Stimulated activated CD4-positive, alpha-beta T cell treated with anti-CD3 and anti-CD28 coated beads, Interleukin-1b, Interleukin-23, amount 100 ng/mL, for 1 hour (primary cell): ENCODE measurements around the gene EVL.

Experiments
- DNase-seq, 2 donors: peaks; one replicate each; pipeline ENCODE4 v3.0.0-alpha.2; 2020; ENCODE audit warnings: low read depth in 2 of 2

The EVL gene

DNA sequence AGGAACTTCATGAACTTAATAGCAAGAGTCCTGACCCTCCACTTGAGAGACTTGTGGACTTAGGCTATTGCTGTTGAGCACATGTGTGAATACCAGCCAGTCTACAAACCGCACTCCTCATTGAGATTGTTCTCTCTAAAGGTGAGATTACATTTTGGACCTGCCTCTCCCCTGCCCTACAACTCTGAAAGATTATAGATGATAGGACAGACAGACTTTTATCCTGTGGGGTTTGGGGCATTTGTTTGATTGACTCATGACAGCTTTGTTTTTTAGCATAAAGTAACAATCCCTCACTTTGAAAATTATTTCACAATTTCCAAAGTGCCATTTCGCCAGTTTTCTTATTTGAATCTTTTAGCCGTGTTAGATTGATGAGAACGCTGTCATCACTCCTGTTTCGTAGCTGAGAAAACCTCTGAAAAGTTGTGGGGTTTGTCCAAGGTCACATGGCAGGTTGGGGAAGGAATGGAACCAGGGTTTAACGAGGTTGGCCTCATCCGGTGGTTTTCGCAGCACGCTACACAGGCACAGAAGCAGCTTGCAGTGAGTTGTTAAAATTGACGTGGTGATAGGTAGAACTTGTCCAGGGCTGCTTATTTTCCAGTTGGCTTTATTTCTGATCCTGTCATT lies 836 bp downstream of the EVL start:
- DNase-seq = peak; percentile 45 to 60

- no peak for DNase-seq
These were observed 1.7 kb downstream of the EVL start for GRCh38 chr14:100066962-100067361.

DNA sequence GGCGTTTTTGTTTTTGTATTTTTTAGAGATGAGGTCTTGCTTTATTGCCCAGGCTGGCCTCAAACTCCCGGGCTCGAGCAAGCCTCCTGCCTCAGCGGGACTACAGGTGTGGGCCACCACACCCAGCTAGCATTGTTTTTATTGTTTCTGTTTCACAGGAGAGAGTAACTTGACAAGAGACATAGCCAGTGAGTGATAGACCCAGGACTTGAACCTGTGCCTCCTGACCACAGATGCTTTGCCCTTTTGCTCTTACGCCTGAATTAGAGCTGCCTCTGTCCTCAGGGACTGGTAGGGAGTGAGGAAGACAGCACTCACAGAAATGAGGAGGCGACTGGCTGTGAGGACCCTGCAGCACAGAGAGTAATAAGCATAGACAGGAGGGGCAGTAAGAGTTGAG lies 2.3 kb downstream of the EVL start:
- no peak for DNase-seq

GRCh38 chr14:100067971-100068959 lies 3.0 kb downstream of the EVL start:
- peak; percentile 65 to 78 for DNase-seq

DNA sequence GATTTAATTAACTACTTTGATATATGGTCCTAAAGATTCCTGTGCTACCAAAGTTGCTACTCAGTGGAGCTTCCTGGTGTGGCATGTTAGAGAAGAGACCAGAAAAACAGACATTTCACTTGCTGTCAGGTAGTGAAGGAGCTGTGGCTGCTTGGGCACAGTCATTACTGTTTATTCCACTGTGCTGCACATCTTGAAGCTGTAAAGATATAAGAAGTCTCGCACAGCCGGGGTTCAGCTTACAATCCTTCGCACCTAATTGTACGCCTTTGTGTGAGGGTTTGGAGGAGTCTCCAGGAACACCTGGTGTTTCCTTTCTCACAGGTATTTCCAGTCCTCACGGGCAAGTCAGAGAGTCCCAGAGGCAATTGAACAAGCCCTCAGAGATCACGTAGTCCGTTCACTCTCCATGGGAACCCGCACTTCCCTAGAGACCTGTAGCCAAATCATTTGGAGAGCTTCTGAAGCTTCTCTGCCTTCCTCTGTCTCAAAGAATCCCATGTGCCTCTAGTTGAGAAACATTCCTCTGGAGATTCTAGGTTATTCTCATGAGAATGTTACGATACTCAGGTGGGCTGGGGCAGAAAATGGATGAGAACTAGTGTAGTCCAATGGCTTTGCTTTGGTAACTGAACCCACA lies 4.1 kb downstream of the EVL start:
- DNase-seq = no peak

DNA sequence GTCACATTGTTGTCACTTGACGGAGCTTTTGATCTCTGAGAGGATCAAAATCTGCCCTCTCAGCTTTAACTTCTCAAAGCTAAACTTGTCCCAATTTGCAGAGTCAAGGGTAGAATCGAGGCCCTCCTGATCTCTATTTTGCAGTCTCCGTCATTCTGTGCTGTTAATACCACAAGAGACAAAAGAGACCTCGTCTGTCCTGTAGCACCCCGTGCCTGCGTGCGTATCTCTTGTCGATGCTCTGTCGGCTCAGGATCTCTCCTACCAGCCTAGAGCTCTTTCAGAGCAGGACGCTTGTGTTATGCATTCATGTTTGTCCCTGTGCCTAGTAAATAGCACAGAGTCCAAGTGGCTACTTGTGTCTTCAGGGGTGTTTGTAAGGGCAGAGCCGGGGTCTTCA lies 5.1 kb downstream of the EVL start:
- DNase-seq = no peak

GRCh38 chr14:100071545-100071944 lies 6.3 kb downstream of the EVL start:
- no peak for DNase-seq

GRCh38 chr14:100072783-100073346 lies 7.6 kb downstream of the EVL start:
- DNase-seq = no peak

DNA sequence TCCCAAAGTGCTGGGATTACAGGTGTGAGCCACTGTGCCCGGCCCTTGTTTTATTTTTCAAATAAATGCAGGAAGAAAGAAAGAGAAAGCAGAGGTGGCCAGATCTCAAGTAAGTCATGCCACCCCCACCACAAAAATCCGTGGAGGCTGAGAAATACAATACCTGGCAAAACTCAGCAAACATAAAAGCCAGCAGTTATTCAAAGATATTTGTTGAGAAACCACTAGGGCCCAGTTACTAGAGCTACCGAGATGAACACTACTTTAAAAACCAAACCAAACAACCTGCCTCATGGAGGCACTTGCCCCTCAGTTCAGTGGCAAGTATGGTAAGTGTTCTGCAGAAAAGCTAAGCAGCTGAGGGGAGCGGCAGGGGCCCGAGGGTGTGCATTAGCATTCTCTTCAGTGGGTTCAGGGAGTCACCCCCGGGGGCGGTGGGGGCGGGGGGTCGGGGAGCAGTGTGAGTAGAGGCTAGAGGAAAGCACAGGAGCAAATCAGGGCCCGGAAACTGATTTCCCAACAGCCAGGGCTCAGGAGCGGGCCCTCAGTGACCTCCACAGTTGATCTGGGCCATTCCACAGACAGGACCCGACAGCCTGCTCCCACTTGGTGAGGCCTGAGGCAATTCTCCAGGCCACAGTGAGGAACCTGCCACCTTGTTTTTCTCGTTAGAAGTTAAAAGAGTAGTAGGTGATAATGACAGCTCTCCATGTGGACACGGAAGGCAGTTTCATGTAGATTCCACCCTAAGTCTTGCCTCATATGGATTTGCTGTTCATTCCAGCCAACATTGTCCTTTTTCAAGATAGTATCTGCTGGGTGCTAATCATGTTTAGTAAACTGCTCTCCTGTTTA lies 8.6 kb downstream of the EVL start:
- DNase-seq = no peak

- no peak for DNase-seq
These were observed 9.3 kb downstream of the EVL start for GRCh38 chr14:100074431-100075100.

DNA sequence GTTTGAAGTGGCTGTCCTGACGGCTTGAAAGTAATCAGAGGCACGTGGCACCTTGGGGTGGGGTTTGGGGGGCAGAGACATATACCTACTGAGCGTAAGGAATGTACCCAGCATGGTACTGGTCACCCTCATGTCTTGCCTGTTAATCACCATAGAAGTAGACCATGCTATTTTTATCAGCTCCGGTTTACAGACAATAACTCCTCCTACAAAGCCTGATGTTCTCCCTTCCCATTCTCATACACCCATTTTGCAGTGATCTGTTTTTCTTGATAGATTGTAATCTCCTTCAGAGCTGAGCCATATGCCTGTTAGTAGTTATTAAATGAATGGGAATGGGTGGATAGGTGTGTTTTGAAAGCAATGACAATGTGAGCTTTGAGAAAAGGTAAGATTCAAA lies 10.5 kb downstream of the EVL start:
- no peak for DNase-seq

GRCh38 chr14:100076133-100076532 lies 10.9 kb downstream of the EVL start:
- no peak for DNase-seq

DNA sequence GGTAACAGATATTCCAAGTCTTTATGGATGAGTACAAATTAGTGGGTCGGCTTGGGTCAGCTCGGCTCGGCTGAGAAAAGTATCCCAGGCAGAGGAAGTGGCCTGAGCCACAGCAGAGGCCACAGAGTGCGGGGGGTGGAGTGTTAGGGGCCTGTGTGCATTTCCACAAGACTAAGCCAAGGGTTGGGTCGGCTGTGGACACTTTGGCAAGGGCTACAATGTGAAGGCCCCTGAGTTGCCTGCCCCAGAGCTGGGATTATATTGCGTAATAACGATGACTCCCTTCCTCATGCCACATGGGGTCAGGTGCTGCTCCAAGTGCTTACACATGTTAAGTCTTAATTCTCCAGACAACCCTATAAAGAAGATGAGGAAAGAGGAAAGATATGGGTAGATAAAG lies 11.4 kb downstream of the EVL start:
- no peak for DNase-seq

- DNase-seq = no peak
These were observed 12.2 kb downstream of the EVL start for GRCh38 chr14:100077441-100077840.

DNA sequence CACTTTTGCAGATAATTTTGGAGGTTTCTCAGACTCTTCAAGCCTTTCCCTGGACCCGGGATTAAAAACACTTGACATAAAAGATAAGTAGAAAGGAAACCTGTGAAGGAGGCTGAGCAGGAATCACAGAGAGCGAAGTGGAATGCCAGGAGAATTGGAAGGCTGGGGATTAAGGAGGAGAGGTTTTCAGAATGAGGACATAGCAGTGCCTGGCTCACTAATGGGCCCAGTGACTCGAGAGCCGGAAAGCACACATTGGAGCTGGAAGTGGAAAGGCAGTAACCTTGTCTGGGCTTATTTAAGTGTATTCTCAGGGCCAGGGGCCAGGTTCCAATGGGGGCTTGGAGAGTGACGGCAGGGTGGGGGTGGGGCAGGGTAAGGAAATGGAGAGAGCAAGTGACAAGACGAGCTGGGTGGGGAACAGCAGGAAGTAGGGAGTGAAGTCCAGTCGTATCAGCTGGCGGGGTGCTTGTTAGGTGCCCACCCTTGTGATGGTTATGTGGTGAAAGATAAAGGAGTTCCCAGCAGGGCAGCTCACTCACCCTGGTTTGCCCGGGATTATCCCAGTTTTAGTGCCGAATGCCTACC lies 13.1 kb downstream of the EVL start:
- no peak for DNase-seq

DNA sequence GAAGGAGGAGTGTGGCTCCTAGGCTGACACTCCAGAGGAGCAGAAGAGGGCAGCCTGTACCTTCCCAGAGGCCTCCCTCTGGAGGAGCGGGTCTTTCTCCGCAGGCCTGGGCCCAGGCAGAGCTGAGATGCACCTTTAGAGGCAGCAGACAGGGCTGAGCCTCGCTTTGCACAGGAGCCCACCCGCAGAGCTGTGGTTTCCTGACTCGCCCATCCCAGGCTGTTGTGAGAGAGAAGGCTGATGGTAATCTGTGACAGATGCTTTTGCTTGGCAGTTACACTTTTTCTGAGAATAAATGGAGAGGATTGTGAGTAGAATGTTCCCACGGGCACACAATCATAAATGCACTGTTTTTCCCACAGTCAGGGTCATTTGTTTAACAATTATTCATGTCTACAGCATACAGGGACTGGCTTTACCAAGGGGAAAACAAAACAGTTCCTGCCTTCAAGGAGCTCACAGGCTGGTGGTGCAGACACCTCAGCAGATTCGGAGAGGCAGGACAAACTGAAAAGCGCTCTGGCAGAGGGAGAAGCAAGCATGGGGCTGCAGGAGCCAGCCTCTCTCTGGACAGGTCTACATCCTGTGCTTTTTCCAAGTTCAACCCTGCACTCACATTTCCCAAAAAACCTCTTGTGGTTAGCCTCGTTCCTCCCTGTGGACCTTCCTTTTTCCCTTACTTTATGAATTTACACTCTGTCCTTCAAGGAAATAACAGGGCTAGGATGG lies 13.9 kb downstream of the EVL start:
- peak in 1 of 2 donors; percentile 57 for DNase-seq

DNA sequence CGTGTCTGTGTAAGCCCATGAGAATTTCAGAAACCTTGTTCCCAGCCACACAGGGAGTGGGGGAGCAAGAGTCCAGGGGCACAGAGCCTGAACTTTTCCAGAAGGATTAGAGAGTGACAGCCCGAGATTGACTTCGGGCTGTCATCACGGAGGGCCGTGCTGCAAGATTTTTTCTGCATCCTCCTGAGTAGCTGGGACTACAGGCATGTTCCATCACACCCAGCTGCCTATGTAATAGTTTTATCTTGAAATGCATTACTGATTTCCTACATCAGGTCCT lies 14.4 kb downstream of the EVL start:
- no peak for DNase-seq

GRCh38 chr14:100080206-100080605 lies 15.0 kb downstream of the EVL start:
- DNase-seq = no peak

DNA sequence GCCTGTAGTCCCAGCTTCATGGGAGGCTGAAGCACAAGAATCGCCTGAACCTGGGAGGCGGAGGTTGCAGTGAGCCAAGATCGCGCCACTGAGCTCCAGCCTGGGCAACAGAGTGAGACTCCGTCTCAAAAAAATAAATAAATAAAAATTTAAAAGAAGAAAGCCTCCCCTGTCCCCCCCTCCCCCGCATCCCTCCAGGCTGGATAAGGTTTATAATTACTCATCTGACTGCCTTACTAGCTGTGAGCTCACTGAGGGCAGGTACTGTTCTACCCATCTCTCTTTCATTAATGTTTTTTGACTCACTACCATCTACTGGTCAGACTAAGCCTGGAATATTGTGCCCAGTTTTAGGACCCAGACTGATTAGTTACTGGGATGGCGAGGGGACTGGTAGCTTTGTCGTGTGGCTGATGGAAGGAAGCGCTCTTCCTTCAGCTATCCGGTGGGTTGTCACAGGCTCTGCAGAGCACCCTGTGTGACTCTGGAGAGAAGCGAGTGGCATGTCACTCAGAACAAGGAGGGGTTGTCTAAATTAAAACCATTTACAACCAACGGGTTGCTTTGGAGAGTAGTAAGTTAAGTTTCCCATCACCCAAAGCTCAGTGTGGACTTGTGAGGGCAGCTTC lies 16.9 kb downstream of the EVL start:
- no peak for DNase-seq

- DNase-seq = no peak
These were observed 17.5 kb downstream of the EVL start for GRCh38 chr14:100082723-100083122.
